IPS DF 4.7 (cell line): ENCODE measurements around the gene GABRB1.

Source experiments
- DNase-seq: peaks from one replicate; pipeline ENCODE4 v3.0.0-alpha.2; 2013; ENCODE audit warnings: low spot score; ENCODE audit errors: extremely low read depth

GABRB1 gene

DNA sequence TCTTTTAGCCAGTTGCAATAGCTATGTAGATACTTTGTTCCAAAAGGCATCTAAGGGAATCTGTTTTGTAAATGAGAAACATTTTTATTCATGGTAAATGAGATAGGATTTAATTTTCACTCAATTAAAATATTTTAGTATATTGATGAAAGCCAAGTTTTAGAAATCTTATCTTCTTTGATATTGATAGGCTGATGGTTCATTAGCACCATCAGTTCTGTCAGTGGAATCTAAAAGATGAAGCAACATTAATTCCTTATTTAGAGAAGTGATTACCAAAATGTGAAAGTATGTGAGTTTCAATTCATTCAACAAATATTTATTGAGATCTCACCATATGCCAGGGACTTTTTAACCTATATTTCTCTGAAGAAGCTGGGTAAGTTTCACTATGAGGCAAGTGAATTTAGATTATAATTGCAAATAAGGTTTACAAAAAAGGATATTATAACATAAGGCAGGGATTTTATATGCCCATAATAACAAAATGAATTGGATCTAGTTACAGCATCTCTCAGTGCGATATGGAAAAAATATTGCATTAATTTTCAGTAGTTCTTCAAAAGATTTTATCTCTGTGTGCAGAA is 79.3 kb downstream of the GABRB1 start:
- DNase-seq, result no peak

- DNase-seq, result no peak
Measured at GRCh38 chr4:47118192-47118929, 87.0 kb downstream of the GABRB1 start.

- no peak for DNase-seq
Measured at GRCh38 chr4:47120783-47121182, 89.4 kb downstream of the GABRB1 start.

DNA sequence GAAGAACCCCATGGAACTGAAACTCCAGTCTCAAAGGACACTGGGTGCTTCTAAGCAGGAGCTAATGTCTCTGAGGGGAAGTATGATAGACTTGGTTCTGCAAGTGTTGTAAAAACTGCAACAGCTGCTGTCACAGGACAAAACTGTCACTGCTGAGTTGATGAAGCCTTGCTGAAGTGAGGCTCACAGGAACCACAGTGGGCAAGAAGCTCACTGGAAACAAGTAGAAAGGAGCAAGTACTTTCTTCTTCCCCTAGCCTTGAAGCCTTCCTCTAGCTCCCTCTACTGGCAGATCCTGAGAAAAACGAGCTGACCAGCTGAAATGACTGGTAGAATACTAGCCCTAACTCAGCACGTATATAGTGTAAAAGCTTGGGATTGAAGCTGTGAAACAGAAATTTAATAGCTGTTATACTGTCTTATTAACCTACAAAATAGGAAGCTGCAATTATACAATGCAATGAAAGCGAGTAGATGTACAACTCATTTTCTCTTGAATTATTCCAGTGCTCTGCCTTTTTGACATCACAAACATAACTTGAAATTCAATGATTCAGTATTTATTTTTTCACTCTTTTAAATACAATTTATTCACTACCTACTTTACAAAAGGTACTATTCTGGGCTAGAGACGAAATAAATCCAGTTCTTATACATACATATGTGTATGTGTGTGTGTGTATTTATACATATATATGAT is 91.4 kb downstream of the GABRB1 start:
- DNase-seq, result peak; percentile 60

DNA sequence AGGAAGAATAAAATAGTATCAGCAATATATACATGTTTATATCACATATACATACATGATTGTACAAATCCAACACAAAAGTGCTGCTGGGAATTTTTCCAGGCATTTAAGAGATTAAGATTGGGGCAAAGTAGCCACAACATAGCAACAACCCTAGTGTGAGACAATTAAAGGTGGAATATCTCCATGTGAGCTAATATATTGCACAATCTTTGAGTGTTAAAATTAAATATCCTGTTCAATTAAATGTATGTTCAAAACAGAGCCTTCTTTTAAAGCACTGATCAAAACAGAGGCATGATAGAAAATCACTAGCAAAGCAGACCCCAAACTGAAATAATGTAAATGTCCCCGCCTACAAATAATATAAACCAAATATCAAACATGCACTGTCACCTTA is 97.6 kb downstream of the GABRB1 start:
- DNase-seq, result no peak

GRCh38 chr4:47135210-47135609 is 103.8 kb downstream of the GABRB1 start:
- no peak for DNase-seq

DNA sequence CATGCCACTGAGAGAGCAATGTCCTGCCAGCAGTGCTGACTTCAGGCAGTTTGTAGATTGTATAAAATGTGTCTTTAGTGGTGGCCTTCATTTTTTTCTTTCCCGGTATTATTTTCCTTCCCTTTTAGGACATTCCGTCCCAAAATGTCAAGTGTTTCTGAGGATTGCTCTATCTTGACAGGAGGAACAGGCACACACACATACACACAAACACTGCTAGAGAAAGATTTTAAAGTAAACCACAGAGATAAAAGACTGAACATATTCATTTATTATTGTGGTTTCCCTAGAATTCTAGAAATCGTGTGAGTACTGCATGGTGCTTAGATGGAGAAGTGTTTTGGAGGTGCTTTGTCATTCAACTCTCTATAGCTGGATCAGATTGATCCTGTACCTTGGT is 111.9 kb downstream of the GABRB1 start:
- DNase-seq, result no peak

GRCh38 chr4:47145630-47146029 is 114.3 kb downstream of the GABRB1 start:
- no peak for DNase-seq

DNA sequence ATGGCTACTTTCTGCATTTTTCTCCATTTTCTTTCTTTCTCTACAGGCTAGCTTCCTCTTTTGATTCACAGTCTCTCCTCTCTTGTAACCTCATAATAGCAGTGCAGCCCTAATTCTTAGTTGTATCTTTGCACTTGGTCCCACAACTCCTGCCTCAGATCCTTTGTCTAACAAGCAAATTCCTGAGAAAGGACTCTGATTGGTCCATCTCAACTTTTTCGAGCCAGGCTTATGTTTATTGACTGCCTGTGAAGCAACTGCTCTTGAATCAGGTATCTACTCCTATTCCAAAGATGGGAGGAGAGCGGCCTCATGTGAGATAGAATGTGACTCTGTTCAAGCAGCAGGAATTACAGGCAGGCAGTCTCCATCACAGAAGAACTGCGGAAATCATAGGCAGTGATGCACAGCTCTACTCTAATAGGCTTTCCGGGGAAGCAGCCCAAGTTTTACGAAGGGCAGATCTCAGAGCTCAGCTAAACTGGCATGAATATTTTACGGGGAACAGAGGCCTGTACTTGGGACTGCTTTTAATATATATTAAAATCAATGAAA is 123.5 kb downstream of the GABRB1 start:
- no peak for DNase-seq

DNA sequence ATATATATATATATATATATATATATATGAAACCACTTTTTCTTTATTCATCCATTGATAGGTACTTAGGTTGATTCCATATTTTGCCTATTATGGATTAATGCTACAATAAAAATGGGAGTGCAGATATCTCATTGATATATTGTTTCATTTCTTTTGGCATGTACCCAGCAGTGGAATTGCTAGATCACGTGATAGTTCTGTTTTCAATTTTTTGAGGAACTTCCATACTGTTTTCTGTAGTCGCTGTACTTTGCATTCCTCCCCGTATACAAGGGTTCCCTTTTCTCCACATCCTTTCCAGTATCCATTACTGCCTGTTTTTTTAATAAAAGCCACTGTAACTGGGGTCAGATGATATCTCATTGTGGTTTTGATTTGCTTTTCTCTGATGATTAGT is 124.6 kb downstream of the GABRB1 start:
- no peak for DNase-seq

- no peak for DNase-seq
Measured at GRCh38 chr4:47160095-47160494, 128.7 kb downstream of the GABRB1 start.

DNA sequence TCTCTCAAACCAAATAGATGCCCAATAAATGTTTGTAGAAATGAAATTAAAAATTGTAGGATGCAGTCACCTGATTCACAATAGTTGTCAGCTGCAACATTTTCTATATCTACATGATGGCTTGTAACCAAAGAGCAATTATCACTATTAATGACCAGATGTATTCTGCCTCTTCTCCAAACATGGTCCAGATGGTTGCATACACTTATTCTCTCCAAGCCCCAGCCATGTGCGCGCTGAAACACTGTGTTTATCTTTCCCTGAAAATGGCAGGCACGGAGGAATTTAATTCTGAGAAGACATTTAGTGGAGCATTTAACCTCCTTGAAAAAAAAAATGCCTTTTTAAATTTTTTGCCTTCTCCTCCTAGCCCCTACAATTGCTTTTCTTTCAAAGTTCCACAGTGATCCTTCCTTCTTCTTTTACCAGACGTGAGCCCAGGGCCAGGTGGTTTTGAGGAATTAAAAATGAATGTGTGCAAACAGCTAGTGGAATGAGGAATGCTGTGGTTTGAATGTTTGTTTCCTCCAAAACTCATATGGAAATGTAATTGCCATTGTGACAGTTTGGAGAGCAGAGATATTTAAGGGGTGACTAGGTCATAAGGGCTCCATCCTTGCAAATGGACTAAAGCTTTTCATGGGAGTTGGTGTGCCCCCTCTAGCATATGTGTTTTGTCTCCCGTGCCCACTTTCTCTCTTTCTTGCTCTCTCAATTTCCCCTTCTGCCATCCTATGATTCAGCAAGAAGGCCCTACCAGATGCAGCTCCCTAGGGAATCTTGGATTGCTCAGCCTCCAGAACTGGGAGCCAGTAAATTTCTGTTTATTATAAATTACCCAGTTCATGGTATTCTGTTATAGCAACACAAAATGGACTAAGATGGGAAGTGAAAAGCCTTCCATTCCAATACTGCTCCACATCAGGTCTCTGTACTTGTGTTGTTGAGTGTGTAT is 136.0 kb downstream of the GABRB1 start:
- DNase-seq, result no peak

GRCh38 chr4:47184083-47184482 is 152.7 kb downstream of the GABRB1 start:
- no peak for DNase-seq

DNA sequence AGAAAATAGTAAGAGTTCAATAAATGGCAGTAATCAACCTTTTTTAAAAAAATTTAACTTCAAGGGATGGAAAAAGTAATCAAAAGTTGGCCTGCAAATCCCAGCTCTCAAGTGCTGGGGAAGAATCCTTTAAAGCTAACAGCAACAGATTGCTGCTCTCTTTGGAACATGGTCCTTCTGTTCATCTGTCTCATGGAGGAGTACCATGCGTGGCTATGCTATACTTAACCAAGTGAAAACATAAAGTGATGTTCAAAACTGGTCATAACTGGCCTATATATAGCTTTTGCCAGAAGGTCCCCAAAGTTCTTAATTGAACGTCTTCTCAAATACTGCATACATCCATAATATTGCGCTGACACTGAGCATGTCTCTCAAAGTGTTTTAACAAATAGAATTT is 154.4 kb downstream of the GABRB1 start:
- no peak for DNase-seq

DNA sequence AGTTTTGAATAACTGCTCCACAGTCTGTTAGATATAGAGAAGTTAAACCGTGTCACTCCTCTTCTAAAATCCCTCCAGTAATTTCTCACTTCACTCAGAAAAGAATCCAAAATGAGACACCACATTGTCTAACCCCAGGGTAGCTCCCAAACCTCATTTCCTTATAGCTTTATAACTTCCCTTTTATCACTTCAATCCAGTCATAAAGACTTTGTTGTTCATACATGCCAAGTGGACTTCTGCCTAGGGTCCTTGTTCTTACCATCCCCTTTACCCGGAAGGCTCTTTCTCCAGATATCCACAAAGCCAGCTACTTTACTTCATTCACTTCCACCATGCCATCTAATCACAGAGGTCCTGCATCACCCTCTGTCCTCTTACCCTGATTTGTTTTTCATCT is 156.2 kb downstream of the GABRB1 start:
- DNase-seq, result no peak

GRCh38 chr4:47193179-47193578 is 161.8 kb downstream of the GABRB1 start:
- no peak for DNase-seq

GRCh38 chr4:47194036-47194737 is 162.8 kb downstream of the GABRB1 start:
- no peak for DNase-seq

DNA sequence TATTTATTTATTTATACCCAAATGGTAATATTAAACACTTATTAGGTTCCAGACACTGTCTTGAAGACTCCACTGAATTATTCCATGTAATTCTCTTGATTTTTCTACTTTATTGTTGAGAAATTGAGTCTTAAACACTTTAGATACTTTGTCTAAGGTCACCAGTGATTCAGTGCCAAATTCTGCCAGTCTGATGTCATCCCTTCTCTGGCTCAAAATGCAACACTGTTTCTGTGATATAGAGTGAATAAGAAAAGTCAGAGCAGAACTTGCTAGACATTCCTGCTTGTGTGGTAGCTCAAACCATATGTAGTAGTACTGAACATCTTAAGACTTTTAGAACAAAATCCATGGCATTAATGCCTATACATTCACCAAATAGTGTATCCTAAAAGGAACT is 164.3 kb downstream of the GABRB1 start:
- no peak for DNase-seq

DNA sequence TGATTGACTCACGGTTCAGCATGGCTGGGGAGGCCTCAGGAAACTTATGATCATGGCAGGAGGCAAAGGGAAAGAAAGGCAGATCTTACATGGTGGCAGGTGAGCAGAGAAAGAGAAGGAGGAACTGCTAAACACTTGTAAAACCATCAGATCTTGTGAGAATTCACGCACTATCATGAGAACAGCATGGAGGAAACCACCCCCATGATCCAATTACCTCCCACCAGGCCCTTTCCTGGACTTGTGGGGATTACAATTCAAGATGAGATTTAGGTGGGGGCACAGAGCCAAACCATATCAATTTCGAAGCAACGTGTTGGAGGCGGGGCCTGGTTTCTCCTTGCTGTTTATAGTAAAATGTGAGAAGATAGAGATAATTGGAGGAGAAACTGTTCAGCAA is 167.4 kb downstream of the GABRB1 start:
- DNase-seq, result no peak

DNA sequence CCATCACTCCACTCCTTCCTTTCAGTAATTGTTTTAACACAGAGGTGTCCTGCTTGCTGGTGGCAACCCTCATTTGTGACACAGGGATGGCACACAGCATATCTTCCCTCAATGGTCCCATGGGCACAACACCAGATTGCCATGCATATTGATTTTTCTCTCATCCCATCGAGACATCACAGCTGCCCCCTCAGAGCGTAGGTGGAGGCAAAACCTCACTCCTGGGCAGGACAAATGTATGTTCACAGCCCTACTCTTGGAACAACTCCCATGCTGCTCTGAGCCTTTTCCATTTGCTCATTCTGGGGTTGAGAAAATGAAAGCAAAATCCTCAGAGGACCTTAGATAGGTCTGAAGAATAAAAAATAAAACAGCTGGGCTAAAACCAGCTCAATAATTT is 172.2 kb downstream of the GABRB1 start:
- DNase-seq, result no peak

- no peak for DNase-seq
Measured at GRCh38 chr4:47207555-47207954, 176.2 kb downstream of the GABRB1 start.
